GM13977 (cell line): ENCODE results near the gene CECR2.

ENCODE experiments used
- DNase-seq: peaks from one replicate; pipeline ENCODE4 v3.0.0; 2012; ENCODE audit warnings: low spot score
- in situ Hi-C: fragments of 300-500 bp; cut with MboI; formaldehyde crosslinking; loops from one replicate; pipeline ENCODE4 v1.12.0; 2022; ENCODE audit warnings: low sequenced_read_pairs, low pct_unique_long_range_greater_than_20kb, mixed read lengths, inconsistent platforms; ENCODE audit not compliant: unreplicated experiment
- TF ChIP-seq, protein P1 (sequence below): IDR thresholded peaks from 2 replicates; pipeline ENCODE4 v1.5.1; 2012; ENCODE audit warnings: mild to moderate bottlenecking, control low read depth; ENCODE audit not compliant: insufficient read depth; ENCODE audit errors: extremely low read depth, missing control alignments

The CECR2 gene

DNA sequence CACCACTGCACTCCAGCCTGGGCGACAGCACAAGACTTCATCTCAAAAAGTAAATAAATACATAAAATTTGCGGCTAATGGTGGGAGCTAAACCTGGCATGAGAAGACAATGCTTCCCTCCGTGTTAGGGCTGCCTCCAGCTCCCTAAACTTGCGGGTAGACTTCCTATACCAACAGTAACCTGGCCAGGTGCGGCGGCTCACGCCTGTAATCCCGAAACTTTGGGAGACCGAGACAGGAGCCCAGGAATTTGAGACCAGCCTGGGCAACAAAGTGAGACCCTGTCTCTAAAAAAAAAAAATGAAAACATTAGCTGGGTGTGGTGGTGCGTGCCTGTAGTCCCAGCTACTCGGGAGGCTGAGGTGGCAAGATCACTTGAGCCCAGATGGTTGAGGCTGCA is 219.3 kb downstream of the CECR2 start:
- in situ Hi-C loops, result no loop called here
- TF ChIP-seq, protein P1, sequence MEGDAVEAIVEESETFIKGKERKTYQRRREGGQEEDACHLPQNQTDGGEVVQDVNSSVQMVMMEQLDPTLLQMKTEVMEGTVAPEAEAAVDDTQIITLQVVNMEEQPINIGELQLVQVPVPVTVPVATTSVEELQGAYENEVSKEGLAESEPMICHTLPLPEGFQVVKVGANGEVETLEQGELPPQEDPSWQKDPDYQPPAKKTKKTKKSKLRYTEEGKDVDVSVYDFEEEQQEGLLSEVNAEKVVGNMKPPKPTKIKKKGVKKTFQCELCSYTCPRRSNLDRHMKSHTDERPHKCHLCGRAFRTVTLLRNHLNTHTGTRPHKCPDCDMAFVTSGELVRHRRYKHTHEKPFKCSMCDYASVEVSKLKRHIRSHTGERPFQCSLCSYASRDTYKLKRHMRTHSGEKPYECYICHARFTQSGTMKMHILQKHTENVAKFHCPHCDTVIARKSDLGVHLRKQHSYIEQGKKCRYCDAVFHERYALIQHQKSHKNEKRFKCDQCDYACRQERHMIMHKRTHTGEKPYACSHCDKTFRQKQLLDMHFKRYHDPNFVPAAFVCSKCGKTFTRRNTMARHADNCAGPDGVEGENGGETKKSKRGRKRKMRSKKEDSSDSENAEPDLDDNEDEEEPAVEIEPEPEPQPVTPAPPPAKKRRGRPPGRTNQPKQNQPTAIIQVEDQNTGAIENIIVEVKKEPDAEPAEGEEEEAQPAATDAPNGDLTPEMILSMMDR, result no peak
- DNase-seq, result no peak

- in situ Hi-C loops, result no loop called here
- TF ChIP-seq, protein P1, result no peak
- DNase-seq, result no peak
Observed at GRCh38 chr22:17589810-17590375, 220.6 kb downstream of the CECR2 start.

DNA sequence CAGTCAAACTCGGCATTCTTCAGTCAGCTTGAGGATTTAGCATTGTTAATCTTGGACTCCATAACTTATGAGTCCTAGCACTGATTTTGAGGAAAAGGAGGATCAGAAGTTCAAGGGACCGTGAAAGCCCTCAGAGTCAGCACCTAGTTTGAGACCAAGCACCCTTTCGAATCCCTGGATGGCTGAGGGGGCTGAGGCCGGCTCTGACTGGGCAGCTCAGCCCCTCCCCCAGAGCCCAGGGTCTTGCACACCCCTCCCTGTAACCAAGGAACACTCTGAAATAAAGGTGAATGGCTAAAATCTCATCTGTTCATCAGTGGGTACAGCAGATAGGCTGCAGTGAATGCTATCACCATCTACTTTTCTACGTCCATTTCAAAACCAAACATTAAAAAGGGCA is 221.3 kb downstream of the CECR2 start:
- in situ Hi-C loops, result no loop called here
- TF ChIP-seq, protein P1, result no peak
- no peak for DNase-seq

DNA sequence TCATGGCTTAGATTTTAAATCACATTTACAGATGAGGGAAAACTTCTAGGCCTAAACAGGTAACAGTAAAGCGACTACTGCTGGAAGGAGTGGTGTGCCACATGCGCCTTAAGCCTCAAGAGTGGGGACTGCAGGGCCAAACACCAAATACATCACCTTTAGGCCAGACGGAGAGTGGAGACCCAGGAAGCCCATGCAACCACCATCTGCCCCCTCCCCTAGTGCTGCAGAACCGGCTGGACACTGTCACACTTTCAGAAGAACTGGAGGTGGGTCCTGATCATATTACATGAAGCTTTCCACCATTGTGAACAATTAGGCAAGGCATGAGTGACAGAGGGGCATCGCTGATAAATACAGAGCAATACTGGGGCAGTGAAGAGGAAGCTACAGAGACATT is 222.9 kb downstream of the CECR2 start:
- in situ Hi-C loops, result no loop called here
- TF ChIP-seq, protein P1, result no peak
- DNase-seq, result no peak

DNA sequence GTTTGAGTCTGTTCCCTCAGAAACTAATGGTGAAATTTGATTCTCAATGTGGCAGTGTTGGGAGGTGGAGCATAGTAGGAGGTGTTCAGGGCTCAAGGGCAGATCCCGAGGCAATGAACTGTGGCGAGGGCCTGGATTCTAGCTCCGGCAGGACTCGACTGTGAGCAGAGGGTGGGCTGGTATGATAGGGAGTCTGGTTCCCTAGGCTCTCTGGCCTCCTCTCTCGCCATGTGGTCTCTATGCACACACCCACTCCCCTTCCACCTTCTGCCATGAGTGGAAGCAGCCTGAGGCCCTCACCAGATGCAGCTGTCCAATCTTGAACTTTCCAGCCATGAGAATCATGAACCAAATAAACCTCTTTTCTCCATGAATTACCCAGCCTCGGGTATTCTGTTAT is 227.0 kb downstream of the CECR2 start:
- TF ChIP-seq, protein P1, result no peak
- in situ Hi-C loops, result no loop called here
- DNase-seq, result no peak

DNA sequence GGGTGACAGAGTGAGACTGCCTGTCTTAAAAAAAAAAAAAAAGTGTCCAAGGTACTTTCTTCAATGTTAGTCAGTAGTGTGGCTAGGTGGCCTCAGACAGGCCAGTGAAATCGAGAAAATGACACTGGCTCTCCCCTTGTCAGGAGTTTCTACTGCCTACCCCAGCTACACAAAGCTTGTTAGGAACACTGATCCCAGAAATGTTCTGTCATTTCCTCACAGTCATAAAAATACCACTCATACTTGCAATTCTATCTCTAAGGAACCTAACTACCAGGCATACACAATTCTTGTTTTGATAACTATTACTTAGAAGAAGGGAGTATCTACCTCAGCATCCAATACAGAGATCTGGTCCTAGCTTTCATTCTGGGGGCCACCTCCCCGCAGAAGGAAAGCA is 228.0 kb downstream of the CECR2 start:
- TF ChIP-seq, protein P1, result no peak
- no peak for DNase-seq
- in situ Hi-C loops, result no loop called here

GRCh38 chr22:17598318-17598717 is 229.1 kb downstream of the CECR2 start:
- no peak for DNase-seq
- TF ChIP-seq, protein P1, result no peak
- in situ Hi-C loops, result no loop called here
